ENCODE measurements around the gene DLGAP4. TPM values are rescaled to one million over a fixed set of nuclear protein-coding genes. Genes with fewer than 3 reads are reported as not detected.

The DLGAP4 gene
- total RNA-seq, 1 donor from 2014 or later: 199 TPM

GRCh38 chr20:36308986-36309385, 2.8 kb downstream of the DLGAP4 start:
- DNase-seq: no peak
- TF ChIP-seq CTCF (IDR thresholded peaks at IDR 0.05; ENCODE audit: partially characterized antibody, unreplicated experiment): no peak
- H3K36me3 Mint-ChIP-seq (ENCODE audit: unreplicated experiment): no peaks in the 10 kb centered on the region
- H3K4me3 Mint-ChIP-seq (ENCODE audit: unreplicated experiment): no peak overlapping the region
- peaks cover 24% of the 10 kb centered on the region for H3K27me3 Mint-ChIP-seq (ENCODE audit: unreplicated experiment)
- peaks cover 9% of the 10 kb centered on the region for H3K9me3 Mint-ChIP-seq (ENCODE audit: unreplicated experiment)
- H3K27ac Mint-ChIP-seq (ENCODE audit: unreplicated experiment): no peak overlapping the region
- H3K4me1 Mint-ChIP-seq (ENCODE audit: low read depth, unreplicated experiment): peaks cover 3% of the 10 kb centered on the region

- Mint-ChIP-seq H3K36me3 (ENCODE audit: unreplicated experiment) (no peaks in the 10 kb centered on the region), H3K4me3 (ENCODE audit: unreplicated experiment) (no peak overlapping the region), H3K27me3 (ENCODE audit: unreplicated experiment) (peaks cover 24% of the 10 kb centered on the region), H3K9me3 (ENCODE audit: unreplicated experiment) (peaks cover 9% of the 10 kb centered on the region), H3K27ac (ENCODE audit: unreplicated experiment) (no peak overlapping the region), H3K4me1 (ENCODE audit: low read depth, unreplicated experiment) (no peaks in the 10 kb centered on the region)
- DNase-seq: no peak
- TF ChIP-seq CTCF (IDR thresholded peaks at IDR 0.05; ENCODE audit: partially characterized antibody, unreplicated experiment): no peak
Measured at GRCh38 chr20:36309643-36310042, 3.5 kb downstream of the DLGAP4 start.

GRCh38 chr20:36310215-36310981, 4.3 kb downstream of the DLGAP4 start:
- no peak for DNase-seq
- no peaks in the 10 kb centered on the region for H3K36me3 Mint-ChIP-seq (ENCODE audit: unreplicated experiment)
- TF ChIP-seq CTCF (IDR thresholded peaks at IDR 0.05; ENCODE audit: partially characterized antibody, unreplicated experiment): no peak
- H3K27ac Mint-ChIP-seq (ENCODE audit: unreplicated experiment): no peak overlapping the region
- peaks cover 11% of the 10 kb centered on the region for H3K9me3 Mint-ChIP-seq (ENCODE audit: unreplicated experiment)
- no peak overlapping the region for H3K4me3 Mint-ChIP-seq (ENCODE audit: unreplicated experiment)
- no peaks in the 10 kb centered on the region for H3K4me1 Mint-ChIP-seq (ENCODE audit: low read depth, unreplicated experiment)
- H3K27me3 Mint-ChIP-seq (ENCODE audit: unreplicated experiment): peaks cover 25% of the 10 kb centered on the region

GRCh38 chr20:36311141-36311853, 5.2 kb downstream of the DLGAP4 start:
- no peak for TF ChIP-seq CTCF (IDR thresholded peaks at IDR 0.05; ENCODE audit: partially characterized antibody, unreplicated experiment)
- Mint-ChIP-seq H3K4me1 (ENCODE audit: low read depth, unreplicated experiment) (no peaks in the 10 kb centered on the region), H3K9me3 (ENCODE audit: unreplicated experiment) (peaks cover 11% of the 10 kb centered on the region), H3K36me3 (ENCODE audit: unreplicated experiment) (no peaks in the 10 kb centered on the region), H3K4me3 (ENCODE audit: unreplicated experiment) (no peak overlapping the region), H3K27ac (ENCODE audit: unreplicated experiment) (no peak overlapping the region), H3K27me3 (ENCODE audit: unreplicated experiment) (peaks cover 25% of the 10 kb centered on the region)
- DNase-seq: no peak
